GM04504 (cell line): ENCODE measurements around the gene ARL5C.

Experiments
- DNase-seq: peaks from one replicate; pipeline ENCODE4 v3.0.0-alpha.2; 2012; ENCODE audit warnings: low read depth

The ARL5C gene

GRCh38 chr17:39167476-39167875 lies 1.5 kb upstream of the ARL5C start:
- no peak for DNase-seq

- DNase-seq = no peak
Measured at GRCh38 chr17:39166437-39167335, 725 bp upstream of the ARL5C start.

- DNase-seq = no peak
Measured at GRCh38 chr17:39165178-39165840, 652 bp downstream of the ARL5C start.

- peak; percentile 83 for DNase-seq
Measured at GRCh38 chr17:39164675-39165143, 1.3 kb downstream of the ARL5C start.

GRCh38 chr17:39161962-39162361 lies 4.0 kb downstream of the ARL5C start:
- DNase-seq = no peak

GRCh38 chr17:39158623-39159022 lies 7.3 kb downstream of the ARL5C start:
- DNase-seq = no peak

- DNase-seq = no peak
Measured at GRCh38 chr17:39156491-39156890, 9.5 kb downstream of the ARL5C start.

- no peak for DNase-seq
Measured at GRCh38 chr17:39155654-39156053, 10.3 kb downstream of the ARL5C start.

- DNase-seq = peak; percentile 65
Measured at GRCh38 chr17:39153599-39154051, 12.3 kb downstream of the ARL5C start.

DNA sequence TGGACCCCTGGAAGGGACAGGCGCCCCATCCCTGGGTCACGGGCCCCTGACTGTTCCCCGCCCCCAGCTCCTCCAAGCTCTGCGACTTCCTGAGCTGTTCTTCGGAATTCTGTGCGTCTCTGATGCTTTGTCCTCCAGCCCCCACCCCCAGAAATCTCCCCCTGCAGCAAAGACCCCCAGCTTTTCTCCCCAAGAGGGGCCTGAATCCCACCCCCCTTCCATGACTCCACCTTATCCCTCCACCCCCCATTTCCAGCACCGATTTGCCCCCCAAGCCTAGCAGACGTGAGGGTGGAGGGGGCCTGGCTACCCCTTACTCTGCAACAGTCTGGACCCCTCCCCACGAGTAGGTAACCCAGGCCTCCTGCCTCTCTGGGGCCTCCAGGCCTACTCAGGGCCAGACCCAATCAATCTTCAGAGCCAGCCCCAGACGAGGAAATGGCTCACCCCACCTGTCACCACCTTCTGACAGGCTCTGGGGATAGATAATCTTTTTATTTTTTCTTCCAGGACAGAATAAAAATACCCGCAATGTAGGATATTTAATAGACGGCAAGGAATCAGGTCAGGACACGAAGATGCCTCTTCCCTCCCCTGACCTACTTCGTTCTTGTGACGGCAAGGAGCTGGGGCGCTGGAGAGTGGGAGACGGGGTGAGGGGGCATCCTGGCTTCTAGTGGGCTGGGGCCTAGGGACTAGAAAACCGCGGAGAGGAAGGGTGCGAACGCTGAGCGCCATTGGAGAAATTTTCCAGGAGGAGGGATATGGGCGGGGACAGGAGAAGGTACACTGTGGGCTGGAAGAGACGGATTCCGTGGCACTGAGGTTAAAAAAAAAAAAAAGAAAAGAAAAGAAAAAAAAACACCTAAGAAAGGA lies 13.8 kb downstream of the ARL5C start:
- DNase-seq = no peak

DNA sequence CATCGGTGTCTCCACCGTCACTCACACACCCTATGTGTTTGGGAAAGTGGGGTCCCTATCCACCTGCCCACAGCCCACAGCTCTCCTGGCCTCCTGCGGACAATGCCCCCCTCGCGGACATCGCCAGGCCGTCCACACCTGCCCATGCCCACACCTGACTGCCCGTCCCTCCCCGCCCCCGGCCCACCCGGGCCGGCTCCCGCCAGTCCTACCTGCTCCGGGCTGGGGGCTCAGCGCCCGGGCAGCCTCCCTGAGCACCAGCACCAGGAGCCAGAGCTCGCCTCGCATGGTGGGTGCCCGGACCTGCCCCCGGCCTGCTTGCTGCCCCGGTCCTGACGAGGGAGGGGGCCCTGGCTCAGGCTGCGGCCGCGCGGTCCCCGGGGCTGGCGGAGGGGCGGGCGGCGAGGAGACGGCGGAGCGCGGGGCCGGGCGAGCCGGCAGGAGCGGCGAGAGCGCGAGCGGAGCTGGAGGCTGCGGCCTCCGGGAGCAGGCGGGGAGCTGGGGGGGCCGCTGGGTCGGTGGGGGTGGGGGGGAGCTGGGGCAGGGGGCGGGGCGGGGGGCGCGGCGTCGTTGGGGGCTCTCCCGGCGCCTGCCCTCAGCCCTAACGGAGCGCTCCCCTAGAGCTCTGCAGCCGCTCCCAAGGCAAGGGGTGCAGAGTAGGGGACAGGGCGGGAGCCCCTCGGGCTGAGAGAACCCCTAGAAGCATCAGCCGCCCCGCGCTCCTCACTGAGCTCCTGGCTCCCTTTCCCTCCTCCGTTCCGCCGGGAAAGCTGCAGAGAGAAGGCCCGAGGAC lies 14.6 kb downstream of the ARL5C start, which contains the start of gene PLXDC1:
TSS of gene PLXDC1 (minus strand) at position 488 of the 793 bp plus-strand sequence. CDS start at position 288, 200 bp downstream.
- no peak for DNase-seq

DNA sequence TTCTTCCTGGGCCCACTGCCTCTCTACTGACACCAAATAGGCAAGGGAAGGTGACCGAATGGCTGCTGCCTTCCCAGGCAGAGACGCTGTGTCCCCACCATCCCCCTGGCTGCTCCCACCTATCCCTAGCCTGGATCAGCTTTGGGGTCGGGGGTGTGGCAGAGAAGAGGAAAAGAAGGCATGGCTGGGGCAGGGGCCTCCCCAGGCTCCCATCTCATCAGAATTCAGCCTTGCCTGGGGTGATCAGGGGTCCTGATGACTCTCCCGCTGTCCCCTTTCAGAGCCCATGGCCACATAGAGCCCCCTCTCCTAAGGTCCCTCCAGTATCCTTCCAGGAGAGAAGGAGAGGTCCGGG lies 15.2 kb downstream of the ARL5C start:
- no peak for DNase-seq

- no peak for DNase-seq
Measured at GRCh38 chr17:39150104-39150634, 15.8 kb downstream of the ARL5C start.

DNA sequence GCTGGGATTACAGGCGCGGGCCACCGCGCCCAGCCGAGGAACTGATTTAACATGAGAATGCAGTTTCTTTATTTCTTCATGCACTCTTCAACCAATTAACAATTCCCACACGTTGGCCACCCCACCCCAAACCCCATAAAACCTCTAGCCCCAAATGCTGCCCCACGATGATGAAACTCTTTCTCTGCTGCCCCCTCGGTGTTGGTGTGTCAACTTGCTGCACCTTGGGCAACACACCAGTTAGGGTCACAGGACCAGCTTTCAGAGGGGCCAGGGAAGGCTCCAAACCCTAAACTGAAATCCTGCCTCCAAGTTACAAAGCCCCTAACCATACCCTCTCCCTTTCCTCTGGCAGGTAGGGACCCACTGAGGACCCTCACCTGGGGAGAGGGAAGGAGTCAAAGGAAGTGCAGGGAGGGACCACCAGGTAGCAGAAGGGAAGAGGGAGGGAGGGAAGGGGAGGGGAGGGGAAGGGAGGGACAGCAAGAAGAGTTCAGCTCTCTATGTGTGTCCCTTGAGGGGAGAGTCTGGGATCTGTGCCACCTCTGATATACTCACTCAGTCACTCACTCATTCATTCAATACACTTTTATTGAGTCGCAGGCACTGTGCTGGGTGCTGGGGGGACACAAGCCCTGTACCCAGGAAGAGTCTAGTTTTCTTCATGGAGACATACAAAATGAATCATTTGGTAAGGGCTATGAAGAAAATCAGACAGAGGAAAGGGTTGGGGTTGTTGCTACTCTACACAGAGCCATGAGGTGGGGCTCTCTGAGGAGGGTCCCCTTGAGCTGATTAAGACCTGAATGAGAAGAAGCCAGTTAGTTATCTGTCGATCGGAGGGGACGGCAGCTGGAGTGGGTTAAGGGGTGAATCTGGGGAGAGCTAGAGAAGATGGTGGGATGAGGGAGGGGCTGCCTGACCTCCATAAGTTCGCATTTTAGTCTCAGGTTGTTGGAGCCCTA lies 18.5 kb downstream of the ARL5C start:
- DNase-seq = no peak

DNA sequence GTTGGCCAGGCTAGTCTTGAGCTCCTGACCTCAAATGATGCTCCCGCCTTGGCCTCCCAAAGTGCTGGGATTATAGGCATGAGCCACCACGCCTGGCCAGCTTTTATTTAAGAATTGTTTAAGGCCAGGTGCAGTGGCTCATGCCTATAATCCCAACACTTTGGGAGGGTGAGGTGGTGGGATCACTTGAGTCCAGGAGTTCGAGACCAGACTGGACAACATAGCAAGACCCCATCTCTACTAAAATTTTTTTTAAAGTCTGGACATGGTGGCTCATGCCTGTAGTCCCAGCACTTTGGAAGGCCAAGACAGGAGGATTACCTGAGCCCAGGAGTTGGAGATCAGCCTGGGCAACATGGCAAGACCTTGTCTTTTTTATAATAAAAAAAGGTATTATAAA lies 19.7 kb downstream of the ARL5C start:
- no peak for DNase-seq

GRCh38 chr17:39145143-39145542 lies 20.8 kb downstream of the ARL5C start:
- DNase-seq = no peak

- peak; percentile 53 for DNase-seq
Measured at GRCh38 chr17:39144416-39144840, 21.5 kb downstream of the ARL5C start.

DNA sequence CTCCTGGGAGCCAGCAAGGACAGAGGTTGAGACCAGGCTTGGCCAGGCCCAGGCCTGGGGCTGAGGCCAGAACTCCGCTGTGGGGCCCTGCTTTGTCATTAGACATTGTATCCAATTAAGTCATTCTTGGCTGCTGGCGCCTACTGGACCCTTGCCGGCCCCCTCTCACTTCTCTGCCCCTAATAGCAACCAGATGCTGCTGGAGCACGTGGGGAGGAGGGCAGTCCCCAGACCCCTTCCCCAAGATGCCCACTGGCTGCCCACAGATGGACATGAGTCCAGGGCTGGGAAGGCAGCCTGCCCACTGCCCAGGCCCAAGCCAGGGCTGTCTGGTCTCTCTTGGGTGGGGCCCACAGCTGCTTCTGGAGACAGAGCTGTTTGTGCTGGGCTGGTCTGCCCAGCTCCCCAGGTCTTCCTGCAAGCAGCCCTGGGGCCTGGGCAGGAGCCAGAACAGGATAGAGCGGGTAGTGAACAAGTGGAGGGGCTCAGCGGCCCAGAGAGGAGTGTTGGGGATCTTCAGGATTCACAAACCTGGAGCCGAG lies 22.3 kb downstream of the ARL5C start:
- DNase-seq = no peak

GRCh38 chr17:39141915-39142664 lies 23.9 kb downstream of the ARL5C start:
- no peak for DNase-seq
